OCI-LY1 (cell line): ENCODE results near the gene KIFAP3.

ENCODE experiments used
- H2AFZ ChIP-seq: fragments of 200-600 bp; sonication (generic), shearing (Covaris generic); 2 replicates; pipeline ENCODE4 v1.6.0; 2014; ENCODE audit warnings: antibody characterized with exemption, mild to moderate bottlenecking, low read length
- H3F3A ChIP-seq: fragments of 200-600 bp; sonication (generic), shearing (Covaris generic); 2 replicates; pipeline ENCODE4 v1.6.0; 2014; ENCODE audit warnings: mild to moderate bottlenecking, antibody characterized with exemption, low read length, moderate library complexity; ENCODE audit not compliant: insufficient read depth
- H3K27ac ChIP-seq: fragments of 200-600 bp; sonication (generic); 2 replicates; pipeline ENCODE4 v1.5.1; 2014; ENCODE audit warnings: low read length, mixed run types, mild to moderate bottlenecking, low read depth; ENCODE audit not compliant: poor library complexity, severe bottlenecking
- H3K27me3 ChIP-seq: fragments of 200-600 bp; sonication (generic); 2 replicates; pipeline ENCODE4 v1.6.0; 2014; ENCODE audit warnings: antibody characterized with exemption, mild to moderate bottlenecking, low read length, moderate library complexity; ENCODE audit not compliant: insufficient read depth
- H3K36me3 ChIP-seq: fragments of 200-600 bp; sonication (generic); 2 replicates; pipeline ENCODE4 v1.6.1; 2014; ENCODE audit warnings: mild to moderate bottlenecking, antibody characterized with exemption, low read length, moderate library complexity, mixed read lengths; ENCODE audit not compliant: insufficient read depth
- H3K4me1 ChIP-seq: fragments of 200-600 bp; sonication (generic); 2 replicates; pipeline ENCODE4 v1.5.1; 2014; ENCODE audit warnings: mild to moderate bottlenecking, low read length, moderate library complexity; ENCODE audit not compliant: insufficient read depth, severe bottlenecking
- H3K4me2 ChIP-seq: fragments of 200-600 bp; sonication (generic), shearing (Covaris generic); 2 replicates; pipeline ENCODE4 v1.6.1; 2014; ENCODE audit warnings: low read length
- H3K4me3 ChIP-seq: fragments of 200-600 bp; sonication (generic); 2 replicates; pipeline ENCODE4 v1.5.1; 2014; ENCODE audit warnings: low read length, low read depth, mild to moderate bottlenecking, mixed read lengths; ENCODE audit not compliant: poor library complexity, severe bottlenecking
- H3K79me2 ChIP-seq: fragments of 200-600 bp; shearing (Covaris generic); 2 replicates; pipeline ENCODE4 v1.6.1; 2016; ENCODE audit warnings: mixed run types, low read length, mixed read lengths; ENCODE audit not compliant: insufficient read depth
- H3K9ac ChIP-seq: fragments of 200-600 bp; sonication (generic), shearing (Covaris generic); 2 replicates; pipeline ENCODE4 v1.6.1; 2014; ENCODE audit warnings: mild to moderate bottlenecking, low read length, mixed read lengths
- H3K9me2 ChIP-seq: fragments of 200-600 bp; sonication (generic), shearing (Covaris generic); 2 replicates; pipeline ENCODE4 v1.6.1; 2014; ENCODE audit warnings: low read depth, mild to moderate bottlenecking, low read length, mixed read lengths
- H3K9me3 ChIP-seq: fragments of 200-600 bp; shearing (Covaris generic); 2 replicates; pipeline ENCODE4 v1.6.1; 2014; ENCODE audit warnings: low read length, mixed read lengths
- H4K20me1 ChIP-seq: fragments of 200-600 bp; sonication (generic), shearing (Covaris generic); 2 replicates; pipeline ENCODE4 v1.6.0; 2016; ENCODE audit warnings: mild to moderate bottlenecking, low read length; ENCODE audit not compliant: insufficient read depth
- EZH2 ChIP-seq: fragments of 200-600 bp; sonication (generic), shearing (Covaris generic); IDR thresholded peaks from 2 replicates; pipeline ENCODE4 v1.8.0; 2017; ENCODE audit warnings: borderline replicate concordance, mixed run types, mild to moderate bottlenecking, antibody characterized with exemption, low read length, moderate library complexity, mixed read lengths
- TF ChIP-seq, protein P1 (sequence below): fragments of 200-600 bp; sonication (generic), shearing (Covaris generic); IDR thresholded peaks from 2 replicates; pipeline ENCODE4 v1.5.1; 2017; ENCODE audit warnings: mild to moderate bottlenecking, antibody characterized with exemption, low read length, moderate library complexity, mixed read lengths

Gene KIFAP3

DNA sequence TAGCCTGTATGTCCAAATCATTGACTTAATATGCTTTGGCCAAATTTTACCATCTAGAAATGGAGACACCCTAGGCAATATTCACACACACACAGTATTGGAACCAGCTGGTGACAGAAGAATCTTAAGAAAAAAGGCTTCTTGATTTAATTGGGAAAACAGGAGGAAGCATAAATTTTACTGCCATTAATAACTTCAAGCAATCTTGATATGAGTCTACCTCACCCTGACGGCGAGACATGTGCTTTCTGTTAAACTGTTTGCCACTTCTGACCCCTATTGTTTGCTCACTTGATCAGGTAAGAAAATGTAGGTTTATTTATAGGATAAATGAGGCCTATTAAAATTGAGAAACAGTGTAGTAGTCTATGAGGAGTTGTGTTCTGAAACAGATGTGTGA is 73.2 kb downstream of the KIFAP3 start:
- no peak overlapping the region for H3K4me2 ChIP-seq
- H4K20me1 ChIP-seq, result no peaks in the 10 kb centered on the region
- H3K79me2 ChIP-seq, result no peaks in the 10 kb centered on the region
- H3K36me3 ChIP-seq, result no peaks in the 10 kb centered on the region
- H3K27me3 ChIP-seq, result no peaks in the 10 kb centered on the region
- no peak for TF ChIP-seq EZH2
- TF ChIP-seq, protein P1, sequence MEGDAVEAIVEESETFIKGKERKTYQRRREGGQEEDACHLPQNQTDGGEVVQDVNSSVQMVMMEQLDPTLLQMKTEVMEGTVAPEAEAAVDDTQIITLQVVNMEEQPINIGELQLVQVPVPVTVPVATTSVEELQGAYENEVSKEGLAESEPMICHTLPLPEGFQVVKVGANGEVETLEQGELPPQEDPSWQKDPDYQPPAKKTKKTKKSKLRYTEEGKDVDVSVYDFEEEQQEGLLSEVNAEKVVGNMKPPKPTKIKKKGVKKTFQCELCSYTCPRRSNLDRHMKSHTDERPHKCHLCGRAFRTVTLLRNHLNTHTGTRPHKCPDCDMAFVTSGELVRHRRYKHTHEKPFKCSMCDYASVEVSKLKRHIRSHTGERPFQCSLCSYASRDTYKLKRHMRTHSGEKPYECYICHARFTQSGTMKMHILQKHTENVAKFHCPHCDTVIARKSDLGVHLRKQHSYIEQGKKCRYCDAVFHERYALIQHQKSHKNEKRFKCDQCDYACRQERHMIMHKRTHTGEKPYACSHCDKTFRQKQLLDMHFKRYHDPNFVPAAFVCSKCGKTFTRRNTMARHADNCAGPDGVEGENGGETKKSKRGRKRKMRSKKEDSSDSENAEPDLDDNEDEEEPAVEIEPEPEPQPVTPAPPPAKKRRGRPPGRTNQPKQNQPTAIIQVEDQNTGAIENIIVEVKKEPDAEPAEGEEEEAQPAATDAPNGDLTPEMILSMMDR, result no peak
- H3K27ac ChIP-seq, result no peak overlapping the region
- H3K9ac ChIP-seq, result no peak overlapping the region
- no peaks in the 10 kb centered on the region for H3K9me2 ChIP-seq
- H3K4me3 ChIP-seq, result no peak overlapping the region
- H3F3A ChIP-seq, result no peaks in the 10 kb centered on the region
- H3K9me3 ChIP-seq, result no peaks in the 10 kb centered on the region
- no peak overlapping the region for H2AFZ ChIP-seq
- H3K4me1 ChIP-seq, result no peaks in the 10 kb centered on the region

DNA sequence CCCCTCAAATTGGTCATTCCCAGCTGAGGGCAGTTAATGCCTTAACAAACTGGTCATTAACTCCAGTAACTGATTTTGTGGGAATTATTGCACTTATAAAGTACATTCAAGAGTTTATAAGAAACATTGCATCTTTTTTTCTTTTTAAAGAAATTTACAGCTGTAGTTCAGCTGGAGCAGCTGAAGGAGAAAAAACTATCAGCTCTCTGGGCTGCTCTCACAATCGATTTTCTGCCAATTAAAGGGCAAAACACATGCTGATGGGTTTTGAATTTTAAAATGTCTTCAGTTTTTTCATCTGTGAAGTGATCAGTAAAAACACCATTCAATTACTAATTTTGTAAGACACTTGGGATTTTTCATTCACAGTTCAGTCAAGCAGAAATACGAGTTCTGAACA is 74.7 kb downstream of the KIFAP3 start:
- H3K9me2 ChIP-seq, result no peaks in the 10 kb centered on the region
- H3K36me3 ChIP-seq, result no peaks in the 10 kb centered on the region
- H3K4me3 ChIP-seq, result no peak overlapping the region
- no peaks in the 10 kb centered on the region for H4K20me1 ChIP-seq
- H3K4me2 ChIP-seq, result no peak overlapping the region
- no peak overlapping the region for H3K27ac ChIP-seq
- no peaks in the 10 kb centered on the region for H3K79me2 ChIP-seq
- H3K9me3 ChIP-seq, result no peaks in the 10 kb centered on the region
- H3K9ac ChIP-seq, result no peak overlapping the region
- H3F3A ChIP-seq, result no peaks in the 10 kb centered on the region
- TF ChIP-seq EZH2, result no peak
- TF ChIP-seq, protein P1, result no peak
- no peak overlapping the region for H2AFZ ChIP-seq
- H3K27me3 ChIP-seq, result no peaks in the 10 kb centered on the region
- H3K4me1 ChIP-seq, result no peaks in the 10 kb centered on the region

DNA sequence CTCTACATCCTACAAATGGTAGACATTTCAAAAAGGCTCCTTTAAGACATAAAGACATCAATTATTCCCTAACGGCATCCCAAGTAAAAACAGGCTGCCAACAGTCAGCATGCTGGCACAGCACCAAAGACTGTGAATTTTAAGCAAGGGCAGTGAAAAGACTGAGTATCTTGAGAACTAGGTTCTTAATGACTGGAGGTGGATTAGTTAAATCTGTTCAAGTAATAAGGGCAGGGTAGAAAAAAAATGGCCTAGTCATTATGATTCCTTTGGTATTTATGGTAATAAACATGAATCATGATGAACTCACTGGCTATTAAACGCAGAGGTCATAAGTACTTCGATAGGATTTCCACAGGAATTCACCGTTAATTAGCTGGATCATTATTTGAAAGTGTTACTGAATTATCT is 75.2 kb downstream of the KIFAP3 start:
- Histone ChIP-seq H2AFZ (no peak overlapping the region), H3K36me3 (no peaks in the 10 kb centered on the region), H4K20me1 (no peaks in the 10 kb centered on the region), H3K27me3 (no peaks in the 10 kb centered on the region), H3K9me3 (no peaks in the 10 kb centered on the region), H3K4me1 (no peaks in the 10 kb centered on the region), H3K79me2 (no peaks in the 10 kb centered on the region), H3F3A (no peaks in the 10 kb centered on the region), H3K4me3 (no peak overlapping the region), H3K4me2 (no peak overlapping the region), H3K9me2 (no peaks in the 10 kb centered on the region), H3K27ac (no peak overlapping the region), H3K9ac (no peak overlapping the region)
- TF ChIP-seq EZH2, result no peak
- TF ChIP-seq, protein P1, result no peak
